HepG2 (cell line): Measurements from ENCODE around the gene TIMM44. TPM values are rescaled to one million over a fixed set of nuclear protein-coding genes. Genes with fewer than 3 reads are reported as not detected.

Experiments
- CENPX ChIP-seq: sonication (generic); formaldehyde crosslinking; IDR thresholded peaks from 2 replicates; pipeline ENCODE4 v1.9.0; 2021; ENCODE audit warnings: mild to moderate bottlenecking, missing genetic modification reagents, moderate library complexity
- GLI4 ChIP-seq: sonication (generic); formaldehyde crosslinking; IDR thresholded peaks from 2 replicates; pipeline ENCODE4 v1.5.1; 2020; ENCODE audit warnings: missing genetic modification reagents, mild to moderate bottlenecking, moderate library complexity, borderline replicate concordance
- MAX ChIP-seq: IDR thresholded peaks from 2 replicates; pipeline ENCODE4 v1.6.1; 2012; ENCODE audit warnings: inconsistent platforms
- RXRA ChIP-seq: sonication (generic); formaldehyde crosslinking; IDR thresholded peaks from 2 replicates; pipeline ENCODE4 v1.5.1; 2020; ENCODE audit warnings: missing genetic modification reagents
- ZBTB1 ChIP-seq: sonication (generic); formaldehyde crosslinking; IDR thresholded peaks from 2 replicates; pipeline ENCODE4 v1.4.0; 2020; ENCODE audit warnings: missing genetic modification reagents, borderline replicate concordance
- ZFP36 ChIP-seq: fragments of 150-350 bp; IDR thresholded peaks from 2 replicates; pipeline ENCODE4 v1.6.1; 2018; ENCODE audit warnings: borderline replicate concordance, low read length, low read depth; ENCODE audit not compliant: partially characterized antibody
- ZSCAN30 ChIP-seq: sonication (generic); formaldehyde crosslinking; IDR thresholded peaks from 2 replicates; pipeline ENCODE4 v1.5.0; 2020; ENCODE audit warnings: mild to moderate bottlenecking, missing genetic modification reagents
- polyA plus RNA-seq, 8 experiments: library from polyadenylated mRNA; depleted of rRNA in 3 of 8; stranded (reverse) in 7 of 8; unstranded in 1 of 8; fragments of >200 nt; fragmentation: Illumina TruSeq in 4 of 8; extraction: Trizol in 4 of 8; gene quantifications; 2 replicates each; pipeline versions ENCODE4 v1.2.1 to v1.2.3, GENCODE V29; 2011 to 2016; ENCODE audit warnings: low read depth in 4 of 8, missing spikeins in 1 of 8, mixed read lengths in 1 of 8; ENCODE audit not compliant: insufficient read depth in 1 of 8
- total RNA-seq, 5 experiments: library from RNA; depleted of rRNA; stranded (reverse); fragments of >200 nt; fragmentation: Illumina TruSeq; extraction: Trizol; gene quantifications; 2 replicates each; pipeline ENCODE4 v1.2.3, GENCODE V29; 2016; ENCODE audit warnings: low read depth in 1 of 5
- TF ChIP-seq, protein P1 (sequence below): sonication (generic); formaldehyde crosslinking; IDR thresholded peaks from 2 replicates; pipeline ENCODE4 v1.5.1; 2020; ENCODE audit warnings: mild to moderate bottlenecking, missing genetic modification reagents, borderline replicate concordance
- TF ChIP-seq, protein P2 (sequence below): sonication (generic); formaldehyde crosslinking; IDR thresholded peaks from 2 replicates; pipeline ENCODE4 v1.5.0; 2020; ENCODE audit warnings: mild to moderate bottlenecking, missing genetic modification reagents, borderline replicate concordance
- TF ChIP-seq, protein P3 (sequence below): sonication (generic); formaldehyde crosslinking; IDR thresholded peaks from 2 replicates; pipeline ENCODE4 v1.9.0; 2021; ENCODE audit warnings: mild to moderate bottlenecking, missing genetic modification reagents

The TIMM44 gene
- total and polyA plus RNA-seq, 2 of the 13 experiments (the other 11 are each of a cell fraction or from before 2014, with no cell fraction given): 42.9 to 72.6 TPM

DNA sequence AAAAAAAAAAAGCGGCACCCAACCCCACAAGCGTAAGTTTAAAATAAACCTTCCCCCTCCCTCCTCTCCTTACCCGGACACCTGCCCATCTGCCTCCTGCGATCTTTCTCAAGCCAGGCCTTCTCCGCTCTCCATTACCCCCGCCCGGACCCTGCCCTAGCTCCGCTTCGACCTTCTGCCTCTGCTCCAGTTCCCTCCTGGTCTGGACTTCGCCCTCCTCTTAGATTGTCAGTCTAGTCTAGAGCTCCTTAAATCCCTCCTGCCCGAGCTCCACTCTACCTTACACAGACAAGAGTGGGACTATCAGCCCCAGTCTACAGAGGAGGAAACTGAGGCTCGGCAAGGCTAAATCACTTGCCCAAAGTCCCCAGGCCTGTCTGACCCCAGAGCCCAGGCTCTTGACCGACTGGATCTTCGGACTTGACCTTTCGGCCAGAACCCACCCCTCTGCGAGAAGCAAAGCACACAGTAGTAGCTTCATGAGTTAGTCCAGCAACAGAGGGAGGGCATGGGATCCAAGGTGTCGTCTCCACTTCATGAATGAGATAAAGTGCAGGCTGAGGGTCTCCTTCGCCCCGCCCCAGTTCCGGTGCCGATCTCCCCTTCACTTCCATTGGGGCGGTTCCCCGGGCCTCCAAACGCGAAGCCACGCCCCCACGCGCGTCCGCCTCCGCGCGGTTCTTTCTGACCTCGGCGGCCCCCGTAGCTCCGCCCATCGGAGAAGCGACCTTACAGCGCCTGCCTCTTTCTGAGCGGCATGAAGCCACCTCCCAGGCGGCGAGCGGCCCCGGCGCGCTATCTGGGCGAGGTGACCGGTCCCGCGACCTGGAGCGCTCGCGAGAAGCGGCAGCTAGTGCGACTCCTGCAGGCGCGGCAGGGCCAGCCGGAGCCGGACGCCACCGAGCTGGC lies 23.6 kb downstream of the TIMM44 start, which contains the start of gene SNAPC2 (continued):
- TF ChIP-seq GLI4 (CRISPR knock-in tag) (peak; percentile 38; the same call in 1 of the 2 replicates), RXRA (peak; percentile 67; the same call in 1 of the 2 replicates), ZFP36 (no peak), MAX (peak; percentile 19; the same call in 1 of the 2 replicates), ZSCAN30 (CRISPR knock-in tag) (no peak), CENPX (no peak), ZBTB1 (CRISPR knock-in tag) (no peak)
- TF ChIP-seq, protein P1, sequence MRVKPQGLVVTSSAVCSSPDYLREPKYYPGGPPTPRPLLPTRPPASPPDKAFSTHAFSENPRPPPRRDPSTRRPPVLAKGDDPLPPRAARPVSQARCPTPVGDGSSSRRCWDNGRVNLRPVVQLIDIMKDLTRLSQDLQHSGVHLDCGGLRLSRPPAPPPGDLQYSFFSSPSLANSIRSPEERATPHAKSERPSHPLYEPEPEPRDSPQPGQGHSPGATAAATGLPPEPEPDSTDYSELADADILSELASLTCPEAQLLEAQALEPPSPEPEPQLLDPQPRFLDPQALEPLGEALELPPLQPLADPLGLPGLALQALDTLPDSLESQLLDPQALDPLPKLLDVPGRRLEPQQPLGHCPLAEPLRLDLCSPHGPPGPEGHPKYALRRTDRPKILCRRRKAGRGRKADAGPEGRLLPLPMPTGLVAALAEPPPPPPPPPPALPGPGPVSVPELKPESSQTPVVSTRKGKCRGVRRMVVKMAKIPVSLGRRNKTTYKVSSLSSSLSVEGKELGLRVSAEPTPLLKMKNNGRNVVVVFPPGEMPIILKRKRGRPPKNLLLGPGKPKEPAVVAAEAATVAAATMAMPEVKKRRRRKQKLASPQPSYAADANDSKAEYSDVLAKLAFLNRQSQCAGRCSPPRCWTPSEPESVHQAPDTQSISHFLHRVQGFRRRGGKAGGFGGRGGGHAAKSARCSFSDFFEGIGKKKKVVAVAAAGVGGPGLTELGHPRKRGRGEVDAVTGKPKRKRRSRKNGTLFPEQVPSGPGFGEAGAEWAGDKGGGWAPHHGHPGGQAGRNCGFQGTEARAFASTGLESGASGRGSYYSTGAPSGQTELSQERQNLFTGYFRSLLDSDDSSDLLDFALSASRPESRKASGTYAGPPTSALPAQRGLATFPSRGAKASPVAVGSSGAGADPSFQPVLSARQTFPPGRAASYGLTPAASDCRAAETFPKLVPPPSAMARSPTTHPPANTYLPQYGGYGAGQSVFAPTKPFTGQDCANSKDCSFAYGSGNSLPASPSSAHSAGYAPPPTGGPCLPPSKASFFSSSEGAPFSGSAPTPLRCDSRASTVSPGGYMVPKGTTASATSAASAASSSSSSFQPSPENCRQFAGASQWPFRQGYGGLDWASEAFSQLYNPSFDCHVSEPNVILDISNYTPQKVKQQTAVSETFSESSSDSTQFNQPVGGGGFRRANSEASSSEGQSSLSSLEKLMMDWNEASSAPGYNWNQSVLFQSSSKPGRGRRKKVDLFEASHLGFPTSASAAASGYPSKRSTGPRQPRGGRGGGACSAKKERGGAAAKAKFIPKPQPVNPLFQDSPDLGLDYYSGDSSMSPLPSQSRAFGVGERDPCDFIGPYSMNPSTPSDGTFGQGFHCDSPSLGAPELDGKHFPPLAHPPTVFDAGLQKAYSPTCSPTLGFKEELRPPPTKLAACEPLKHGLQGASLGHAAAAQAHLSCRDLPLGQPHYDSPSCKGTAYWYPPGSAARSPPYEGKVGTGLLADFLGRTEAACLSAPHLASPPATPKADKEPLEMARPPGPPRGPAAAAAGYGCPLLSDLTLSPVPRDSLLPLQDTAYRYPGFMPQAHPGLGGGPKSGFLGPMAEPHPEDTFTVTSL: 0 out of 2 replicates have a peak, but pooled peaks have one; percentile 25
- TF ChIP-seq, protein P2, sequence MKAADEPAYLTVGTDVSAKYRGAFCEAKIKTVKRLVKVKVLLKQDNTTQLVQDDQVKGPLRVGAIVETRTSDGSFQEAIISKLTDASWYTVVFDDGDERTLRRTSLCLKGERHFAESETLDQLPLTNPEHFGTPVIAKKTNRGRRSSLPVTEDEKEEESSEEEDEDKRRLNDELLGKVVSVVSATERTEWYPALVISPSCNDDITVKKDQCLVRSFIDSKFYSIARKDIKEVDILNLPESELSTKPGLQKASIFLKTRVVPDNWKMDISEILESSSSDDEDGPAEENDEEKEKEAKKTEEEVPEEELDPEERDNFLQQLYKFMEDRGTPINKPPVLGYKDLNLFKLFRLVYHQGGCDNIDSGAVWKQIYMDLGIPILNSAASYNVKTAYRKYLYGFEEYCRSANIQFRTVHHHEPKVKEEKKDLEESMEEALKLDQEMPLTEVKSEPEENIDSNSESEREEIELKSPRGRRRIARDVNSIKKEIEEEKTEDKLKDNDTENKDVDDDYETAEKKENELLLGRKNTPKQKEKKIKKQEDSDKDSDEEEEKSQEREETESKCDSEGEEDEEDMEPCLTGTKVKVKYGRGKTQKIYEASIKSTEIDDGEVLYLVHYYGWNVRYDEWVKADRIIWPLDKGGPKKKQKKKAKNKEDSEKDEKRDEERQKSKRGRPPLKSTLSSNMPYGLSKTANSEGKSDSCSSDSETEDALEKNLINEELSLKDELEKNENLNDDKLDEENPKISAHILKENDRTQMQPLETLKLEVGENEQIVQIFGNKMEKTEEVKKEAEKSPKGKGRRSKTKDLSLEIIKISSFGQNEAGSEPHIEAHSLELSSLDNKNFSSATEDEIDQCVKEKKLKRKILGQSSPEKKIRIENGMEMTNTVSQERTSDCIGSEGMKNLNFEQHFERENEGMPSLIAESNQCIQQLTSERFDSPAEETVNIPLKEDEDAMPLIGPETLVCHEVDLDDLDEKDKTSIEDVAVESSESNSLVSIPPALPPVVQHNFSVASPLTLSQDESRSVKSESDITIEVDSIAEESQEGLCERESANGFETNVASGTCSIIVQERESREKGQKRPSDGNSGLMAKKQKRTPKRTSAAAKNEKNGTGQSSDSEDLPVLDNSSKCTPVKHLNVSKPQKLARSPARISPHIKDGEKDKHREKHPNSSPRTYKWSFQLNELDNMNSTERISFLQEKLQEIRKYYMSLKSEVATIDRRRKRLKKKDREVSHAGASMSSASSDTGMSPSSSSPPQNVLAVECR (CRISPR knock-in tag): peak; percentile 82; the same call in 1 of the 2 replicates
- TF ChIP-seq, protein P3, sequence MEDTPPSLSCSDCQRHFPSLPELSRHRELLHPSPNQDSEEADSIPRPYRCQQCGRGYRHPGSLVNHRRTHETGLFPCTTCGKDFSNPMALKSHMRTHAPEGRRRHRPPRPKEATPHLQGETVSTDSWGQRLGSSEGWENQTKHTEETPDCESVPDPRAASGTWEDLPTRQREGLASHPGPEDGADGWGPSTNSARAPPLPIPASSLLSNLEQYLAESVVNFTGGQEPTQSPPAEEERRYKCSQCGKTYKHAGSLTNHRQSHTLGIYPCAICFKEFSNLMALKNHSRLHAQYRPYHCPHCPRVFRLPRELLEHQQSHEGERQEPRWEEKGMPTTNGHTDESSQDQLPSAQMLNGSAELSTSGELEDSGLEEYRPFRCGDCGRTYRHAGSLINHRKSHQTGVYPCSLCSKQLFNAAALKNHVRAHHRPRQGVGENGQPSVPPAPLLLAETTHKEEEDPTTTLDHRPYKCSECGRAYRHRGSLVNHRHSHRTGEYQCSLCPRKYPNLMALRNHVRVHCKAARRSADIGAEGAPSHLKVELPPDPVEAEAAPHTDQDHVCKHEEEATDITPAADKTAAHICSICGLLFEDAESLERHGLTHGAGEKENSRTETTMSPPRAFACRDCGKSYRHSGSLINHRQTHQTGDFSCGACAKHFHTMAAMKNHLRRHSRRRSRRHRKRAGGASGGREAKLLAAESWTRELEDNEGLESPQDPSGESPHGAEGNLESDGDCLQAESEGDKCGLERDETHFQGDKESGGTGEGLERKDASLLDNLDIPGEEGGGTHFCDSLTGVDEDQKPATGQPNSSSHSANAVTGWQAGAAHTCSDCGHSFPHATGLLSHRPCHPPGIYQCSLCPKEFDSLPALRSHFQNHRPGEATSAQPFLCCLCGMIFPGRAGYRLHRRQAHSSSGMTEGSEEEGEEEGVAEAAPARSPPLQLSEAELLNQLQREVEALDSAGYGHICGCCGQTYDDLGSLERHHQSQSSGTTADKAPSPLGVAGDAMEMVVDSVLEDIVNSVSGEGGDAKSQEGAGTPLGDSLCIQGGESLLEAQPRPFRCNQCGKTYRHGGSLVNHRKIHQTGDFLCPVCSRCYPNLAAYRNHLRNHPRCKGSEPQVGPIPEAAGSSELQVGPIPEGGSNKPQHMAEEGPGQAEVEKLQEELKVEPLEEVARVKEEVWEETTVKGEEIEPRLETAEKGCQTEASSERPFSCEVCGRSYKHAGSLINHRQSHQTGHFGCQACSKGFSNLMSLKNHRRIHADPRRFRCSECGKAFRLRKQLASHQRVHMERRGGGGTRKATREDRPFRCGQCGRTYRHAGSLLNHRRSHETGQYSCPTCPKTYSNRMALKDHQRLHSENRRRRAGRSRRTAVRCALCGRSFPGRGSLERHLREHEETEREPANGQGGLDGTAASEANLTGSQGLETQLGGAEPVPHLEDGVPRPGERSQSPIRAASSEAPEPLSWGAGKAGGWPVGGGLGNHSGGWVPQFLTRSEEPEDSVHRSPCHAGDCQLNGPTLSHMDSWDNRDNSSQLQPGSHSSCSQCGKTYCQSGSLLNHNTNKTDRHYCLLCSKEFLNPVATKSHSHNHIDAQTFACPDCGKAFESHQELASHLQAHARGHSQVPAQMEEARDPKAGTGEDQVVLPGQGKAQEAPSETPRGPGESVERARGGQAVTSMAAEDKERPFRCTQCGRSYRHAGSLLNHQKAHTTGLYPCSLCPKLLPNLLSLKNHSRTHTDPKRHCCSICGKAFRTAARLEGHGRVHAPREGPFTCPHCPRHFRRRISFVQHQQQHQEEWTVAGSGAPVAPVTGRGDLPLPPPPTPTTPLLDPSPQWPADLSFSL (CRISPR knock-in tag): no peak
